Measurements from ENCODE around the gene FADS2. TPM values are rescaled to one million over a fixed set of nuclear protein-coding genes. Genes with fewer than 3 reads are reported as not detected.

FADS2 gene
- total and polyA plus RNA-seq, 2 experiments from 2014 or later: 124 to 392 TPM

DNA sequence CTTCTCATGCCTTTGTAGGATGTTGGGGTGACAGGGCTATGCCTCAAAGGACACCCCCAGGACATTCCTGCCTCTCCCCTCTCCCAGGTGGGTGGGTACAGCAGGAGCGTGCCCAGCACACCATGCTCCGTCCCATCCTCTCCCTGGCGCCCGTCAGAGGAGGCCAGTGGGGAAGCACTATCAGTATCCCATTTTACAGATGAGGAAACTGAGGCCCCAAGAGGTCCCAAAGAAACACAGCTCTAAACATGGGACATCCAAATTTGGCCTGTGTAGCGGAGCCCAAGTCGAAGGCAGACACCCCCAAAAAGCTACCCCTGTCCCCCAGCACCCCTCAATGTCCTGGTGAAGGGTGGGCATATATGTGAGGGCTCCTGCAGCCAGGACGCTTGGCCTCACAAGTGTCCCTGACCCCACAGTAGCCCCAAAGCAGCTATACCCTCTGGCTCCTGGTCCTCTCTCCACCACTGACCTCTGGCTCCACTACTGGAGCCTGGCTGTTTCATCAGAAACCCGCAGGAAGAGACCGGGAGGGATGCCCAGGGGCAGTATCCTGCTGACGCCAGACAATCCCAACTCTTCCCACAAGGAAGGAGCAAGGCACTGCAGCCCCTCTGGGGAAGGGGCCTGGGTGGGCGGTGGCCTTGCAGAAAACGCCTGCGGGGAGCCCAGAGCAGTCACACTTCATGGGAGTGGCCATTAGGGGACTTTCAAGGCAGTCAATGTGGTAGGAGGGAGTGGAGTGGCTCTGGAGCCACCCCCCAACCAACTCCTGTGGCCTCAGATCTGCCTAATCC, 57.9 kb downstream of the FADS2 start (continued):
- TF ChIP-seq, protein P1, sequence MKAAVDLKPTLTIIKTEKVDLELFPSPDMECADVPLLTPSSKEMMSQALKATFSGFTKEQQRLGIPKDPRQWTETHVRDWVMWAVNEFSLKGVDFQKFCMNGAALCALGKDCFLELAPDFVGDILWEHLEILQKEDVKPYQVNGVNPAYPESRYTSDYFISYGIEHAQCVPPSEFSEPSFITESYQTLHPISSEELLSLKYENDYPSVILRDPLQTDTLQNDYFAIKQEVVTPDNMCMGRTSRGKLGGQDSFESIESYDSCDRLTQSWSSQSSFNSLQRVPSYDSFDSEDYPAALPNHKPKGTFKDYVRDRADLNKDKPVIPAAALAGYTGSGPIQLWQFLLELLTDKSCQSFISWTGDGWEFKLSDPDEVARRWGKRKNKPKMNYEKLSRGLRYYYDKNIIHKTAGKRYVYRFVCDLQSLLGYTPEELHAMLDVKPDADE (IDR thresholded peaks at IDR 0.05): no peak
- no peak for TF ChIP-seq EZH2 (IDR thresholded peaks at IDR 0.05; ENCODE audit: low read depth, unreplicated experiment)
- TF ChIP-seq NANOG (IDR thresholded peaks at IDR 0.05; ENCODE audit: borderline replicate concordance): no peak
- no peak for TF ChIP-seq POLR2AphosphoS5 (IDR thresholded peaks at IDR 0.05; ENCODE audit: low read depth)
- no peak for TF ChIP-seq JUNB (IDR thresholded peaks at IDR 0.05; ENCODE audit: unreplicated experiment)
- TF ChIP-seq, protein P2, sequence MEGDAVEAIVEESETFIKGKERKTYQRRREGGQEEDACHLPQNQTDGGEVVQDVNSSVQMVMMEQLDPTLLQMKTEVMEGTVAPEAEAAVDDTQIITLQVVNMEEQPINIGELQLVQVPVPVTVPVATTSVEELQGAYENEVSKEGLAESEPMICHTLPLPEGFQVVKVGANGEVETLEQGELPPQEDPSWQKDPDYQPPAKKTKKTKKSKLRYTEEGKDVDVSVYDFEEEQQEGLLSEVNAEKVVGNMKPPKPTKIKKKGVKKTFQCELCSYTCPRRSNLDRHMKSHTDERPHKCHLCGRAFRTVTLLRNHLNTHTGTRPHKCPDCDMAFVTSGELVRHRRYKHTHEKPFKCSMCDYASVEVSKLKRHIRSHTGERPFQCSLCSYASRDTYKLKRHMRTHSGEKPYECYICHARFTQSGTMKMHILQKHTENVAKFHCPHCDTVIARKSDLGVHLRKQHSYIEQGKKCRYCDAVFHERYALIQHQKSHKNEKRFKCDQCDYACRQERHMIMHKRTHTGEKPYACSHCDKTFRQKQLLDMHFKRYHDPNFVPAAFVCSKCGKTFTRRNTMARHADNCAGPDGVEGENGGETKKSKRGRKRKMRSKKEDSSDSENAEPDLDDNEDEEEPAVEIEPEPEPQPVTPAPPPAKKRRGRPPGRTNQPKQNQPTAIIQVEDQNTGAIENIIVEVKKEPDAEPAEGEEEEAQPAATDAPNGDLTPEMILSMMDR (conservative IDR thresholded peaks at IDR 0.05; ENCODE audit: low read depth in 2 of 2): no peak
- TF ChIP-seq EZH2phosphoT487 (IDR thresholded peaks at IDR 0.05; ENCODE audit: unreplicated experiment): no peak
- no peak for TF ChIP-seq ZNF114 (CRISPR knock-in tag; IDR thresholded peaks at IDR 0.05)

DNA sequence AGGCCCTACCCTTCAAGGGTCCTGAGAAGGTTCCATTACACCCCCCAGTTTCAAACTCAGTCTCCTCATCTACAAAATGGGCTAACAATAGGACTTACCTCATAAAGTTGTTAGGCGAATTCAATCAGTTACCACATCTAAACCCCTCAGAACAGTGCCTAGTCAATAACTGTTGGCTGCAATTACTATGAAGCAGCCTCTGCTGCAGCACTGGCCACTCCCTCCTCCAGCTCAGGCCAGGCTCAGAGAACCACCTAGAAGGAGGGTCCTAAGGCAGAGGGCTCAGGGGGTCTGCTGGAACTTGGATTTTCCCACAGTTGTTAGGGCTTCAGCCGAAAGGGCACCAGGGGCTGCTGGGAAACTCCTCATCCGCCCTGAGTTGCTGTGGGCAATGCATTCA, 58.5 kb downstream of the FADS2 start:
- Mint-ChIP-seq H3K4me1 (peaks cover 13% of the 10 kb centered on the region), H3K27me3 (ENCODE audit: insufficient read depth, low read depth, poor library complexity) (peaks cover 3% of the 10 kb centered on the region), H3K27ac (no peak overlapping the region), H3K36me3 (ENCODE audit: low read depth) (peaks cover 7% of the 10 kb centered on the region), H3K9me3 (no peaks in the 10 kb centered on the region), H3K4me3 (no peak overlapping the region)
- Histone ChIP-seq H3K9me2 (ENCODE audit: insufficient read depth) (no peaks in the 10 kb centered on the region), H3K27ac (ENCODE audit: low read depth) (no peak overlapping the region), H3K4me1 (ENCODE audit: insufficient read depth) (peaks cover 3% of the 10 kb centered on the region), H3K79me2 (replicated peaks; ENCODE audit: insufficient read depth) (peaks cover 13% of the 10 kb centered on the region), H4K20me1 (replicated peaks; ENCODE audit: insufficient read depth) (no peaks in the 10 kb centered on the region; the same call in 1 of the 2 replicates), H2AFZ (no peak overlapping the region), H3K36me3 (ENCODE audit: insufficient read depth) (no peaks in the 10 kb centered on the region), H3K27me3 (ENCODE audit: insufficient read depth) (no peaks in the 10 kb centered on the region), H3K4me2 (no peak overlapping the region), H3F3A (replicated peaks; ENCODE audit: low read depth) (no peaks in the 10 kb centered on the region), H3K4me3 (no peak overlapping the region)
- DNase-seq (ENCODE audit: low spot score) (no peak), ATAC-seq (no peak)
- TF ChIP-seq EZH2phosphoT487 (IDR thresholded peaks at IDR 0.05; ENCODE audit: unreplicated experiment): no peak
- TF ChIP-seq POLR2AphosphoS5 (IDR thresholded peaks at IDR 0.05; ENCODE audit: low read depth): no peak
- TF ChIP-seq, protein P3, sequence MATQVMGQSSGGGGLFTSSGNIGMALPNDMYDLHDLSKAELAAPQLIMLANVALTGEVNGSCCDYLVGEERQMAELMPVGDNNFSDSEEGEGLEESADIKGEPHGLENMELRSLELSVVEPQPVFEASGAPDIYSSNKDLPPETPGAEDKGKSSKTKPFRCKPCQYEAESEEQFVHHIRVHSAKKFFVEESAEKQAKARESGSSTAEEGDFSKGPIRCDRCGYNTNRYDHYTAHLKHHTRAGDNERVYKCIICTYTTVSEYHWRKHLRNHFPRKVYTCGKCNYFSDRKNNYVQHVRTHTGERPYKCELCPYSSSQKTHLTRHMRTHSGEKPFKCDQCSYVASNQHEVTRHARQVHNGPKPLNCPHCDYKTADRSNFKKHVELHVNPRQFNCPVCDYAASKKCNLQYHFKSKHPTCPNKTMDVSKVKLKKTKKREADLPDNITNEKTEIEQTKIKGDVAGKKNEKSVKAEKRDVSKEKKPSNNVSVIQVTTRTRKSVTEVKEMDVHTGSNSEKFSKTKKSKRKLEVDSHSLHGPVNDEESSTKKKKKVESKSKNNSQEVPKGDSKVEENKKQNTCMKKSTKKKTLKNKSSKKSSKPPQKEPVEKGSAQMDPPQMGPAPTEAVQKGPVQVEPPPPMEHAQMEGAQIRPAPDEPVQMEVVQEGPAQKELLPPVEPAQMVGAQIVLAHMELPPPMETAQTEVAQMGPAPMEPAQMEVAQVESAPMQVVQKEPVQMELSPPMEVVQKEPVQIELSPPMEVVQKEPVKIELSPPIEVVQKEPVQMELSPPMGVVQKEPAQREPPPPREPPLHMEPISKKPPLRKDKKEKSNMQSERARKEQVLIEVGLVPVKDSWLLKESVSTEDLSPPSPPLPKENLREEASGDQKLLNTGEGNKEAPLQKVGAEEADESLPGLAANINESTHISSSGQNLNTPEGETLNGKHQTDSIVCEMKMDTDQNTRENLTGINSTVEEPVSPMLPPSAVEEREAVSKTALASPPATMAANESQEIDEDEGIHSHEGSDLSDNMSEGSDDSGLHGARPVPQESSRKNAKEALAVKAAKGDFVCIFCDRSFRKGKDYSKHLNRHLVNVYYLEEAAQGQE (IDR thresholded peaks at IDR 0.05; ENCODE audit: unreplicated experiment): no peak
- no peak for TF ChIP-seq STAT1 (IDR thresholded peaks at IDR 0.05; ENCODE audit: unreplicated experiment)
- TF ChIP-seq CREB1 (CRISPR knock-in tag; IDR thresholded peaks at IDR 0.05; ENCODE audit: low read depth): no peak
